KBM-7 (cell line): ENCODE results near the gene ADAM11.
"Not testable (repeated sequence)": the region's sequence is repeated elsewhere in the genome, so short reads cannot be mapped to it uniquely, and the experiment has no call there.

Source experiments
- DNase-seq: peaks from one replicate; pipeline ENCODE4 v3.0.0-alpha.2; 2015
- in situ Hi-C: fragments of 300-500 bp; cut with MboI; formaldehyde crosslinking; loops from 2 replicates; pipeline ENCODE4 v1.14.3; 2020; ENCODE audit warnings: low sequenced_read_pairs, low pct_unique_long_range_greater_than_20kb, mixed read lengths

Gene ADAM11

GRCh38 chr17:44758414-44759085 lies at the start of gene ADAM11:
ADAM11 (plus strand) TSS chr17:44758988; CDS start chr17:44759200, 212 bp downstream.
- DNase-seq, result no peak
- in situ Hi-C loops, result no loop called here

- in situ Hi-C loops, result no loop called here
- no peak for DNase-seq
Observed at GRCh38 chr17:44719444-44719843, 39.3 kb upstream of the ADAM11 start.

GRCh38 chr17:44722254-44722653 lies 36.5 kb upstream of the ADAM11 start:
- no peak for DNase-seq
- in situ Hi-C loops, result no loop called here

GRCh38 chr17:44726121-44726520 lies 32.7 kb upstream of the ADAM11 start:
- in situ Hi-C loops, DNase-seq: not testable (repeated sequence)

- DNase-seq, result peak; percentile 40
- in situ Hi-C loops, result no loop called here
Observed at GRCh38 chr17:44733753-44734152, 25.0 kb upstream of the ADAM11 start.

GRCh38 chr17:44734272-44734671 lies 24.5 kb upstream of the ADAM11 start:
- no peak for DNase-seq
- in situ Hi-C loops, result no loop called here

GRCh38 chr17:44736551-44737240 lies 22.1 kb upstream of the ADAM11 start:
- in situ Hi-C loops, result no loop called here

GRCh38 chr17:44738214-44738906 lies 20.4 kb upstream of the ADAM11 start:
- in situ Hi-C loops, result no loop called here

More at GRCh38 chr17:44736551-44737240, 22.1 kb upstream of the ADAM11 start:
- no peak for DNase-seq

GRCh38 chr17:44741316-44741715 lies 17.5 kb upstream of the ADAM11 start:
- in situ Hi-C loops, result no loop called here
- no peak for DNase-seq

More at GRCh38 chr17:44738214-44738906, 20.4 kb upstream of the ADAM11 start:
- DNase-seq, result no peak

GRCh38 chr17:44745301-44745700 lies 13.5 kb upstream of the ADAM11 start:
- peak; percentile 32 for DNase-seq
- in situ Hi-C loops, result no loop called here

GRCh38 chr17:44745738-44746137 lies 13.1 kb upstream of the ADAM11 start:
- in situ Hi-C loops, DNase-seq: not testable (repeated sequence)

GRCh38 chr17:44747566-44747965 lies 11.2 kb upstream of the ADAM11 start:
- in situ Hi-C loops, result no loop called here
- no peak for DNase-seq

- in situ Hi-C loops, result no loop called here
- DNase-seq, result no peak
Observed at GRCh38 chr17:44749076-44749979, 9.5 kb upstream of the ADAM11 start.

- DNase-seq, result no peak
- in situ Hi-C loops, result no loop called here
Observed at GRCh38 chr17:44749980-44750318, 8.8 kb upstream of the ADAM11 start.

GRCh38 chr17:44751331-44751730 lies 7.5 kb upstream of the ADAM11 start:
- no peak for DNase-seq
- in situ Hi-C loops, result no loop called here

- no peak for DNase-seq
- in situ Hi-C loops, result no loop called here
Observed at GRCh38 chr17:44751806-44752205, 7.0 kb upstream of the ADAM11 start.

- DNase-seq, result no peak
- in situ Hi-C loops, result no loop called here
Observed at GRCh38 chr17:44752953-44753861, 5.6 kb upstream of the ADAM11 start.

- DNase-seq, result no peak
- in situ Hi-C loops, result no loop called here
Observed at GRCh38 chr17:44754276-44754675, 4.5 kb upstream of the ADAM11 start.
